Hematopoietic multipotent progenitor cell treated with erythropoietin and hydrocortisone succinate and interleukin-3 and kit ligand, for 17 days (in vitro differentiated cells): ENCODE data around the gene INHBC.

Source experiments
- DNase-seq: peaks from one replicate; pipeline ENCODE4 v3.0.0-alpha.2; 2015; ENCODE audit warnings: low spot score

INHBC gene

GRCh38 chr12:57454566-57455373, 20.2 kb downstream of the INHBC start, which contains the start of gene INHBE:
Gene INHBE, plus strand, starts transcription at chr12:57455307. Its CDS starts 230 bp downstream, at chr12:57455537.
- no peak for DNase-seq

- DNase-seq = no peak
These were observed 21.0 kb downstream of the INHBC start for GRCh38 chr12:57455374-57456144.

GRCh38 chr12:57456145-57456700, 21.6 kb downstream of the INHBC start:
- DNase-seq = peak; percentile 23

GRCh38 chr12:57456737-57457490, 22.3 kb downstream of the INHBC start:
- no peak for DNase-seq

- DNase-seq = no peak
These were observed 24.1 kb downstream of the INHBC start for GRCh38 chr12:57458665-57459054.

GRCh38 chr12:57459055-57459749, 24.6 kb downstream of the INHBC start:
- peak; percentile 93 for DNase-seq

GRCh38 chr12:57459750-57460467, 25.3 kb downstream of the INHBC start, which contains the start of gene GLI1:
Gene GLI1, plus strand, starts transcription at chr12:57459785. Its CDS starts 3,907 bp downstream, at chr12:57463692.
- no peak for DNase-seq

- no peak for DNase-seq
These were observed 25.8 kb downstream of the INHBC start for GRCh38 chr12:57460468-57460784.

- no peak for DNase-seq
These were observed 26.3 kb downstream of the INHBC start for GRCh38 chr12:57460841-57461275.

GRCh38 chr12:57461276-57461916, 26.8 kb downstream of the INHBC start:
- no peak for DNase-seq

GRCh38 chr12:57461917-57462250, 27.3 kb downstream of the INHBC start:
- no peak for DNase-seq

- peak; percentile 88 for DNase-seq
These were observed 27.8 kb downstream of the INHBC start for GRCh38 chr12:57462251-57462911.

- DNase-seq = no peak
These were observed 28.3 kb downstream of the INHBC start for GRCh38 chr12:57462912-57463253.

GRCh38 chr12:57464569-57464968, 30.0 kb downstream of the INHBC start:
- DNase-seq = no peak

GRCh38 chr12:57465030-57465746, 30.6 kb downstream of the INHBC start:
- no peak for DNase-seq

GRCh38 chr12:57465747-57466505, 31.3 kb downstream of the INHBC start:
- DNase-seq = no peak

GRCh38 chr12:57467212-57467874, 32.8 kb downstream of the INHBC start:
- no peak for DNase-seq

GRCh38 chr12:57467915-57468314, 33.3 kb downstream of the INHBC start:
- DNase-seq = no peak
